Stimulated activated CD8-positive, alpha-beta memory T cell treated with anti-CD3 and anti-CD28 coated beads, Interleukin-7, amount 100 ng/mL, for 48 hours (primary cell): Measurements from ENCODE around the gene PLCB2.
A peak's percentile ranks its signal among the peaks of the same experiment; 100 is the strongest.

Experiments used
- DNase-seq, 2 donors: peaks; one replicate each; pipeline ENCODE4 v3.0.0-alpha.2; 2020; ENCODE audit warnings: low read depth in 1 of 2; ENCODE audit errors: extremely low read depth in 1 of 2

Gene PLCB2

GRCh38 chr15:40325700-40326099, 18.0 kb upstream of the PLCB2 start:
- no peak for DNase-seq

- DNase-seq, result no peak
Observed at GRCh38 chr15:40325188-40325587, 17.5 kb upstream of the PLCB2 start.

GRCh38 chr15:40323953-40324937, 16.5 kb upstream of the PLCB2 start:
- no peak for DNase-seq

GRCh38 chr15:40323239-40323952, 15.7 kb upstream of the PLCB2 start, which contains the start of gene INAFM2:
Gene INAFM2 (plus strand): TSS chr15:40323692. CDS start chr15:40324056, 364 bp downstream.
- peak; percentile 85 to 87 for DNase-seq

GRCh38 chr15:40322531-40323238, 14.9 kb upstream of the PLCB2 start:
- no peak for DNase-seq

- DNase-seq, result no peak
Observed at GRCh38 chr15:40320931-40321371, 13.2 kb upstream of the PLCB2 start.

GRCh38 chr15:40320409-40320808, 12.7 kb upstream of the PLCB2 start:
- DNase-seq, result no peak

GRCh38 chr15:40317580-40317979, 9.8 kb upstream of the PLCB2 start:
- DNase-seq, result no peak

GRCh38 chr15:40316931-40317330, 9.2 kb upstream of the PLCB2 start:
- no peak for DNase-seq

GRCh38 chr15:40314723-40315276, 7.1 kb upstream of the PLCB2 start:
- DNase-seq, result no peak

- DNase-seq, result peak in 1 of 2 donors; percentile 19
Observed at GRCh38 chr15:40313531-40314398, 6.0 kb upstream of the PLCB2 start.

- no peak for DNase-seq
Observed at GRCh38 chr15:40312370-40313158, 4.8 kb upstream of the PLCB2 start.

- DNase-seq, result no peak
Observed at GRCh38 chr15:40310993-40311392, 3.3 kb upstream of the PLCB2 start.

- DNase-seq, result peak in 1 of 2 donors; percentile 53
Observed at GRCh38 chr15:40310001-40310959, 2.5 kb upstream of the PLCB2 start.

GRCh38 chr15:40309344-40309862, 1.7 kb upstream of the PLCB2 start:
- no peak for DNase-seq

GRCh38 chr15:40306908-40307307, 827 bp downstream of the PLCB2 start:
- no peak for DNase-seq

- DNase-seq, result no peak
Observed at GRCh38 chr15:40306371-40306770, 1.4 kb downstream of the PLCB2 start.

- no peak for DNase-seq
Observed at GRCh38 chr15:40305281-40305680, 2.5 kb downstream of the PLCB2 start.
